Bronchial smooth muscle cell (primary cell): Measurements from ENCODE around the gene PHIP. TPM values are rescaled to one million over a fixed set of nuclear protein-coding genes. Genes with fewer than 3 reads are reported as not detected.

Experiments
- total RNA-seq: library from RNA; depleted of rRNA; stranded (reverse); fragments of >200 nt; gene quantifications from 2 replicates; pipeline ENCODE4 v1.2.1, GENCODE V29; 2014

The PHIP gene
- total RNA-seq, result 15.6 and 18.4 TPM in 2 replicates

DNA sequence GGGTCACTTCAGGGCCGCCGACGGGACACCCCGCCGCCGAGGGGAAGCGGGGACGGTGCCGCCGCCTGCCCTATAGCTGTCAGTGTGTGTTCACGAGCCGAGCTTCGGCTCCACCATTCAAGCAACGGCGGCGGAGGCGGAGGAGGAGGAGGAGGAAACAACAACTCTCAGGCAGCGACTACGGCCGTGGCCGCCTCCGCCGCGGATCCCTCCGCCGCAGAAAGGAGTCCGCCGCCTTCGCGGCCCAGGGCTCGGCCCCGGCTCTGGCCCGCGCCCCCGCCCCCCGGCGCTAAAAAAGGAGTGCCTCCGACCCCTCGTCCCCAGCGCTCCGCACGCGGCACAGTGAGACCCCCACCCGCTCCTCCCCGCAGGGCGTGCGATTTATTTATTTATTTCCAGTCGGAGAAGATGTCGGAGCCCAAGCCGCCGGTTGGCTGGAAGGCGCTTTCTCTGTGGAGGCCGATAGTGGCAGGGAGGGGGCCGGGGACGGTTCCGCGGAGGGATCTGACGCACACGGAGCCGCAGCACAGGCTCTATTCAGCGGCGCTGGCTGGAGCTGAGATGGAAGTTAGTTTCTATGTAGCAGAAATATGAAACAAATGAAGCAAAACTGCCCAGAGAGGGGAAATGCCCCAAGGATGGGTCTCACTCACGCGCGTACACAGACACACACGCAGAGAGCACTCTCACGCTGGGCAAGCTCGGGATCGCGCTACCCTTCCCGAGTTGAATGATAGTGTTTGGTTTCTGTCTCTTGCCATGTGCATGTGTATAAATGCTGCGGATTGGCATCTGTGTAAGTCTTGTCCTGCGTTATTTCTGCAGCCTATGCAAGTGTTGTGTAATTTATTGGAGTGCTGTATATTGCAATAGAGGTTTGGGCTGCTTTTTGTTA lies at the start of gene PHIP:
PHIP (minus strand) TSS at position 180 of the 895 bp plus-strand sequence. CDS start 186 bp downstream, outside the sequence.

Other genes with a start within 250 kb of the PHIP start
- gene IRAK1BP1, start 210.7 kb downstream of the PHIP start, total RNA-seq, result 3.0 and 3.3 TPM in 2 replicates
- gene HMGN3, start 156.4 kb upstream of the PHIP start, total RNA-seq, result 19.5 and 41.1 TPM in 2 replicates